Chondrocyte (in vitro differentiated cells): Measurements from ENCODE around the gene ABAT. TPM values are rescaled to one million over a fixed set of nuclear protein-coding genes. Genes with fewer than 3 reads are reported as not detected.

Experiments used
- DNase-seq: peaks from one replicate; pipeline ENCODE4 v3.0.0; 2021; ENCODE audit warnings: mixed read lengths, low spot score
- H3K27ac Mint-ChIP-seq: one replicate; pipeline ENCODE4 v1.8.0; 2021; ENCODE audit warnings: mild to moderate bottlenecking, moderate library complexity, mixed read lengths; ENCODE audit not compliant: unreplicated experiment
- H3K27me3 Mint-ChIP-seq: 2 replicates; pipeline ENCODE4 v1.8.0; 2021; ENCODE audit warnings: low read depth, mixed read lengths
- H3K36me3 Mint-ChIP-seq: 2 replicates; pipeline ENCODE4 v1.8.0; 2021; ENCODE audit warnings: low read depth, mixed read lengths
- H3K4me1 Mint-ChIP-seq: 2 replicates; pipeline ENCODE4 v1.8.0; 2021; ENCODE audit warnings: low read depth, mild to moderate bottlenecking, mixed read lengths
- H3K4me3 Mint-ChIP-seq: one replicate; pipeline ENCODE4 v1.8.0; 2021; ENCODE audit warnings: mild to moderate bottlenecking, moderate library complexity, mixed read lengths; ENCODE audit not compliant: unreplicated experiment
- H3K9me3 Mint-ChIP-seq: 2 replicates; pipeline ENCODE4 v1.8.0; 2021; ENCODE audit warnings: low read depth, mixed read lengths
- total RNA-seq: library from RNA; stranded (reverse); gene quantifications from 3 replicates; pipeline ENCODE4 v1.2.1, GENCODE V29; 2021
- TF ChIP-seq, protein P1 (sequence below): fragments of 200-600 bp; sonication (generic); IDR thresholded peaks from 2 replicates; pipeline ENCODE4 v1.5.0; 2021; ENCODE audit warnings: antibody characterized with exemption, mild to moderate bottlenecking, moderate library complexity

ABAT gene
- total RNA-seq, 1 donor from 2014 or later, result 2.1 TPM

DNA sequence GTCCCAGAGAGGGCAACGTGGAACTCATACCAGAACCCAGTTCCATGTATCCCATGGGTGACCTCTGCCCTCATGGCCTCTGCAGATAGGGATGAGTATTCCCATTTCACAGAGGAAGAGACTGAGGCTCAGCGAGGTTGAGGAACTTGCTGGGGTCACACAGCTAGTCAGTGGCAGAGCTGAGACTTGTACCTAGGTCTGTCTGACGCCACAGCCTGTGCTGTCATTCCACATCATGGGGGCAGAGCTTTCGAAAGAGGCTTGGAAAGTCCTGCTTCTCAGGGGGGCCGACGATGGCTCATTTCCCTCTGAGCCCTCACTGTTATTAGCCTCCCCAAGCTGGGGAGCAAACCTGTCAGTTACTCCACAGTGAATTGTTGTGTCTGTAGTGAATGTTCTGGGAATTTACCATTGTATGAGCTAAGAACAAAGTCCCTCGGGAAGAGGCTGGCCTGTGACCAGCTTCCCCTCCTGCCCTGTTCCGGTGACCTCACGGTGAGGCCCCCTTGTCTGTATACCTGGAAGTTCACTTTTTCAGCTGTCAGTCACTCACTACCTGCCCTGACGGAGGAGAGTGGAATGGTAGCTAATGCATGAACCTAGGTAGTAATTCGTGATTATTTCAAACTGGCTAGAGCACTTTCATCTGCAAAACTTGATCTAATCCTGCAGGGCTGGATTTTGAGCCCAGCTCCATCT lies 44.0 kb upstream of the ABAT start:
- Mint-ChIP-seq H3K4me3 (no peak overlapping the region), H3K27ac (no peak overlapping the region), H3K4me1 (no peaks in the 10 kb centered on the region), H3K9me3 (no peaks in the 10 kb centered on the region), H3K36me3 (peaks cover 38% of the 10 kb centered on the region), H3K27me3 (no peaks in the 10 kb centered on the region)
- TF ChIP-seq, protein P1, sequence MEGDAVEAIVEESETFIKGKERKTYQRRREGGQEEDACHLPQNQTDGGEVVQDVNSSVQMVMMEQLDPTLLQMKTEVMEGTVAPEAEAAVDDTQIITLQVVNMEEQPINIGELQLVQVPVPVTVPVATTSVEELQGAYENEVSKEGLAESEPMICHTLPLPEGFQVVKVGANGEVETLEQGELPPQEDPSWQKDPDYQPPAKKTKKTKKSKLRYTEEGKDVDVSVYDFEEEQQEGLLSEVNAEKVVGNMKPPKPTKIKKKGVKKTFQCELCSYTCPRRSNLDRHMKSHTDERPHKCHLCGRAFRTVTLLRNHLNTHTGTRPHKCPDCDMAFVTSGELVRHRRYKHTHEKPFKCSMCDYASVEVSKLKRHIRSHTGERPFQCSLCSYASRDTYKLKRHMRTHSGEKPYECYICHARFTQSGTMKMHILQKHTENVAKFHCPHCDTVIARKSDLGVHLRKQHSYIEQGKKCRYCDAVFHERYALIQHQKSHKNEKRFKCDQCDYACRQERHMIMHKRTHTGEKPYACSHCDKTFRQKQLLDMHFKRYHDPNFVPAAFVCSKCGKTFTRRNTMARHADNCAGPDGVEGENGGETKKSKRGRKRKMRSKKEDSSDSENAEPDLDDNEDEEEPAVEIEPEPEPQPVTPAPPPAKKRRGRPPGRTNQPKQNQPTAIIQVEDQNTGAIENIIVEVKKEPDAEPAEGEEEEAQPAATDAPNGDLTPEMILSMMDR, result no peak
- no peak for DNase-seq

DNA sequence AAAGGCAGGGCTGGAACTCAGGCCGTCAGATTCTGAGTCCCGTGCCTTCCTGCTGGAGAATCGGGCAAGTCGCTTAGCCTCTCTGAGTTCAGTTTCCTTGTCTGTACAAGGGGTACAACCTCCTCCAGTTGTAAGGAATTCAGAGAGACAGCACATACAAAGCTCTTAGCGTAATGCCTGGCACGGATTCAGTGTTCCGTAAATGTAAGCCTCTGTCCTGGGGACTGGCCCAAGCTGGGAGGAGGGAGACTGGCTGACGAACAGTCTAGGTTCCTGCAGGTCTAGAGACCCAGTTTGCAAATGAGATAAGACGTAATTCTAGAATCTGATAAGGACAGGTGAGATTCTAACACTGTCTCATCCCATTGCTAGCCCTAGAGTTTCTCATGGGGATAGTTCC lies 43.0 kb upstream of the ABAT start:
- Mint-ChIP-seq H3K4me3 (no peak overlapping the region), H3K9me3 (no peaks in the 10 kb centered on the region), H3K27ac (no peak overlapping the region), H3K36me3 (peaks cover 33% of the 10 kb centered on the region), H3K27me3 (no peaks in the 10 kb centered on the region), H3K4me1 (no peaks in the 10 kb centered on the region)
- no peak for DNase-seq
- TF ChIP-seq, protein P1, result no peak

DNA sequence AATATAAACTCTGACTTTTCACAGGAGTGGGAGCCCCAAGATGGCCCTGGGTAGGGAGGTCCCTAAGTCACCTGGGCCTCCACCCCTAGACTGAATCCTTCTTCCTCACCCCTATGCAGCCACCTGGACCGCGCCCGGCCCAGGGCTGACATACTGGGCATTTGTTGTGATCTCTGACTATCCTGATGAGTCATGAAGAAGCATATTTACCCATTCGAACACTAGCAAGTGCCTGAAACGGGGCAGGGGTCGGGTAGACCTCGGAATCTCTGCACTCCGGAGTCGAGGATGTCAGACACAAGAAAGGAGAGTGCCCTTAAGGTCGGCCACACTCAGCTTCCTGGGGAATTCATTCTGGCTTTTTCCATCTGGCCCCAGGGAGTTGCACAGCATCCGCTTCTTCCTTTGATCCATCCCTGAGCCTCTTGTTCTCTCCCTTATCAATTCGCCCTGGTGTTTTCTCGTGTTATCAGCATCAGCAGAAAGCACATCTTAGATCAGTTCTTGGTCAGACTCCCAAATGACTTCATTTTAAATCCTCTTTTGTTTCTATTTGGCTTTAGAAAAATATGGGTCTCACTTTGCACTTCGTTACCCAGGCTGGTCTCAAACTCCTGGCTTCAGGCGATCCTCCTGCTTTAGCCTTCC lies 42.5 kb upstream of the ABAT start:
- Mint-ChIP-seq H3K9me3 (no peaks in the 10 kb centered on the region), H3K27ac (no peak overlapping the region), H3K36me3 (peaks cover 34% of the 10 kb centered on the region), H3K4me3 (no peak overlapping the region), H3K27me3 (no peaks in the 10 kb centered on the region), H3K4me1 (no peaks in the 10 kb centered on the region)
- DNase-seq, result no peak
- TF ChIP-seq, protein P1, result no peak

DNA sequence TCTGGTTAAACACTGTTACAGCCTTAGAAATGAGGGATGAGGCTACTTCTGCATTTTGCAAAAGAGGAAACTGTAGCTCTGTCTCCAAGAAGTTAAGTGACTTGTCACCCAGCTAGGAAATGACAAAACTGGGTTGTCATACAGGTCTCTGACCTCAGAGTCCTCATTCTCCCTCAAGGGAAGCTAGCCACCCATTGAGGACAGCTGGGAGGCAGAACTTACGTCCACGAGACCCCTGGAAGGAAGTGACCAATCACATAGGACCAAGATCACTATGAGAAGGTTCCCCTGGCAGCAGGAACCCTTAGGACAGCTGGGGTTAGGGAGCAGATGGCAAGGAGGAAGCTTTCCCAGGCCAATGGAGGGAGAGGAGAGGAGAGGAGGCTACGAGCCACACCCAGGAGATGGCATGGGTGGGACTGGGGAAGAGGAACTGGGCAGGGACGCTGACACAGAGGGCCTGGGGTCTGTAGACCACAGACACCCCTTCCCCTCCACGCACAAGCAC lies 41.7 kb upstream of the ABAT start:
- H3K9me3 Mint-ChIP-seq, result no peaks in the 10 kb centered on the region
- H3K4me3 Mint-ChIP-seq, result no peak overlapping the region
- no peak overlapping the region for H3K27ac Mint-ChIP-seq
- peaks cover 34% of the 10 kb centered on the region for H3K36me3 Mint-ChIP-seq
- no peaks in the 10 kb centered on the region for H3K4me1 Mint-ChIP-seq
- TF ChIP-seq, protein P1, result no peak
- H3K27me3 Mint-ChIP-seq, result no peaks in the 10 kb centered on the region
- no peak for DNase-seq

DNA sequence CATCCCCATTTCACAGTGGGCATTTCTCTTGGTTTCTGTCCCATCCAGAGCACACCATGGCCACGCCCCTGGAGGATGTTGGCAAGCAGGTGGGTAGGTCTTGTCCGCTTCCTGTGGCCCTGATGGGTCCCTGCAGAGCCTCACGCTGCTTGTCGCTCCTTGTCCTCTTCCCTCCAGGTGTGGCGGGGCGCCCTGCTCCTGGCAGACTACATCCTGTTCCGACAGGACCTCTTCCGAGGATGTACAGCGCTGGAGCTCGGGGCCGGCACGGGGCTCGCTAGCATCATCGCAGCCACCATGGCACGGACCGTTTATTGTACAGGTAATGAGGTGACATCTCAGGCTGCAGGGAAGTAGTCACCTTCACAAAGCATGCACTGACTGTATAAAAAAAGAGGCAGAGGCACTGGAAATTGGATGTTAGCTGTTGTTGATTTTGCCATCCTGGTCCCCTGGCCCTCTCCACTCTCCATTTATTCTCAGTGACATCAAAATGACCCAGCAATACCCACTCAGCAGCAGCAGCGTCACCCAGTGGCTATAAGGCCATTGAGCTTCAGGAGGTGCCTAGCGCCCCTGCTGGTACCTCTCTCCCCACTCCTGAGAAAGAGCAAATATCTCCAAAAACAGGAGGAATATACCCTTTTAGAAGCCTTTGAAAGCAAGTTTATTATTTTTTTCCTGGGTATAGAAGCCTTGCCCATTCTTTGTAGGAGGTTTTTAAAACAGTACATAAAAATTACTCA lies 39.3 kb upstream of the ABAT start:
- no peak overlapping the region for H3K27ac Mint-ChIP-seq
- no peak for DNase-seq
- TF ChIP-seq, protein P1, result peak; percentile 65
- H3K27me3 Mint-ChIP-seq, result no peaks in the 10 kb centered on the region
- H3K4me3 Mint-ChIP-seq, result no peak overlapping the region
- no peaks in the 10 kb centered on the region for H3K9me3 Mint-ChIP-seq
- peaks cover 35% of the 10 kb centered on the region for H3K36me3 Mint-ChIP-seq
- no peaks in the 10 kb centered on the region for H3K4me1 Mint-ChIP-seq
